NCI-H2171 (cell line): ENCODE measurements around the gene ENKUR.
A peak's percentile ranks its signal among the peaks of the same experiment; 100 is the strongest.

ENCODE experiments used
- DNase-seq: peaks from one replicate; lab custom pipeline; 2025; lab: John Stamatoyannopoulos, UW

The ENKUR gene

DNA sequence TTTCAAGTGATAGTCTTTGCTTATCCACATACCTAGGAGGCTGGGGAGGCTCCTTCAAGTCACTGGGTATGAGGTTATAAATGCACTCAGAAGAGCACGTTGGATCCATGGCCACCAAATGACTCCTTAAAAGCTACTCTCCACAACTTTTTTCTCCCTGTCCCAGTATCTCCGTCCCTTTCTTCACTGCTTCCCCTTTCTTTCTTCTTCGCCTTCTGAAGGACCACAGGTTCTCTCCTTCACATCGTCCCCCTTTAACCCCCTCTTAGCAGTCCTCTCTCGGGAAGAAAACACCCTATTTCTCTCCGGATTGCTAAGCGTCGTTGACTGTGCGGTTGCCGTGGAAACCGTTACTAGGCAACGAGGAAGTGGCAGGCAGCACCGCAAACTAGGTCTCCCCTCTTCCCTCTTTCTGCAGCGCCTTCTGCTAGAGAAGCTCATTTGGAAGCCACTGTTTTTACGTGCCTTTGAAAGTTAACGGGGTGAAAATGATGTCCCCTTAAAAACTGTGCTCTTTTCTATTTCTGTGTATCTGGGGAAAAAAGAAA, at the start of gene ENKUR:
Gene ENKUR, minus strand, starts transcription at position 331 of the 548 bp plus-strand sequence. Its CDS starts 222 bp downstream, at position 109.
- peak; percentile 50 for DNase-seq

GRCh38 chr10:25064401-25064800, 48.4 kb upstream of the ENKUR start:
- no peak for DNase-seq

GRCh38 chr10:25063644-25064043, 47.7 kb upstream of the ENKUR start:
- DNase-seq: no peak

- no peak for DNase-seq
Observed at GRCh38 chr10:25063157-25063556, 47.2 kb upstream of the ENKUR start.

DNA sequence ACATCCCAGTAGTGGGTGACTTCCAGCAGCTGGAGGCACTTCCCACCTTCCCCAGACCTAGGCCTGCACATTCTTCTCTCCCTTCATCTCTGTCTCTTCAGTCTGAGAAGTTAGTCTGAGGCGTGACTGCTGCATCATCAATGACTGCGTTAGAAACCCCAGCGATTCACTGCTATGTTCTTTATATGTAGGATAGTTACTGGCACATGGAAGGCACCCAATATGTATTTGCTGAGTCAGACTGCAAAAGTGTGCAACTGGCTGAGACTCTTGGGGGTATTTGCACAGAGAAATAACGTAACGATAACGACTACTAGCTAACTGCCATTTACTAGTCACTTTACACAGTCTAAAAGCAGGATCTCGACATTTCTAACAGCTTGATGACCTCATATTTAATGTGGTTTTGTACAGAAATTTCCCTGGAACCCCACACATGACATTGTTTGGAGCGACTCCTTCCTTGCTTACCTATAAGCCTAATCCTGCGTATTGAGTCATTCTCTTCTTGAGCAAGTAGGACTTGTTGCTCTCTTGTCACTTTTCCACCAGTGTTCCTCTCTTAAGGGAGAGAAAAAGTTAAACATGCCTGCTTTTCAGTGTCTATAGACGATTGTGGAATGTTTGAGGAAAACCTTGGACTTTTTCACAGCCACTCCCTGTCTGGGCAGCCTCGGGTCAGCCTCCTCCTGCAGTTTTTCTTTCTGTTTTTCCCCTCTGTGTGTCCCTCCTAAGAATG, 45.9 kb upstream of the ENKUR start:
- DNase-seq: no peak

DNA sequence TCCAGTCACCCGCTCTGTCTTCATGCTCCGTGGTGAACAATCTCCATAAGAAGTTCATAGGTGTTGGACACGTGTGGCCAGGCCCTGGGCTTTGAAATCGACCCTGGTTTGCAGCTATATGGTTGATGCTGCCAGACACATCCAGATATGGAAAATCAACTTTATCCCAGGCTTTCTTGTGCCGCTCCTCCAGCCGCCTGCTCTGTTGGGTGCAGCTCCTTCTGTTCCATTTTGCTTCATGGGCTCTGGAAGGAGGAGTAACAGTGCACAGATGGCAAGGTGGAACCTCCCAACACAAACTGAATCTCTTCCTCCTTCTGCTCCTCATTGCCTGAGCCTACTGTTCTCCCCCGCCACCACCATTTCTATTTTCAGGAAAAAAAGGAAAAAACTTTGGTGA, 45.2 kb upstream of the ENKUR start:
- no peak for DNase-seq

GRCh38 chr10:25059990-25060389, 44.0 kb upstream of the ENKUR start:
- DNase-seq: no peak

GRCh38 chr10:25057886-25058285, 41.9 kb upstream of the ENKUR start:
- DNase-seq: no peak

DNA sequence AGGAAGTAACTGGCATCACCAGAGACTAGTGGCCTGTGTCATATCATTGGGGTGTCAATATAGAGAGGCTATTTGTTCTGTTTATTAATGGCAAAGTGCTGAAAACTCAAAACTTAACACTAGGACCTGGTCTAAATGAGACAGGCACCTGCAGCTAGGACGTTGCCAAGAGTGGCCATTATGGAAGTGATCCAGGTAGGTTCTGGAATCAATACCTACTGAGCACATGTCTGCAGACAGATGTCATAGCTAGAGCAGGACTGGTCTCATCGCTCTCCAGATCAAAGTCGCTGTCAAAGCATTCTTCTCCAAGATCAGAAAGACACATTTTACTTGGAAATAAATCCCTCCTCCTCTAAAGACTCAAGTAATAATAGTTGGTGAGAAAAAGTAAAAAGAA, 40.8 kb upstream of the ENKUR start:
- no peak for DNase-seq

DNA sequence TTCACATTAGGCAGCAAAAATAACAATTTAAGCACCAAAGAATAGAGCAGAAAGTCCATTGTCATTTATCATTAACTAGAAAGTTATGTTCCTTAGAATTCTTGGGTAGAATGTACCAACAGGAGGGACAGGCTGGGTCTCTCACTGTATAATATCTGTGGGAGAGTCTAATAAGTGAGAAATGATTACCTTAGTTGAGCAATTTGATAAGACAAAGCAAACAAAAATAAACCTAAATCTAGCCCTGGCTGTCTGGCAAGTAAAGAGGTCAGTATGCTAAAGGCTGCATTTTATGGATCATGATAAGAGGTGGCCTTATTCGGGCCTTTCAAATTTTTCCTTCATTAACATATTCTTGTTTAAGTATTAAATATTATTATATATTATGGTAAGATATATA, 36.1 kb upstream of the ENKUR start:
- no peak for DNase-seq

- no peak for DNase-seq
Observed at GRCh38 chr10:25050402-25050801, 34.4 kb upstream of the ENKUR start.

DNA sequence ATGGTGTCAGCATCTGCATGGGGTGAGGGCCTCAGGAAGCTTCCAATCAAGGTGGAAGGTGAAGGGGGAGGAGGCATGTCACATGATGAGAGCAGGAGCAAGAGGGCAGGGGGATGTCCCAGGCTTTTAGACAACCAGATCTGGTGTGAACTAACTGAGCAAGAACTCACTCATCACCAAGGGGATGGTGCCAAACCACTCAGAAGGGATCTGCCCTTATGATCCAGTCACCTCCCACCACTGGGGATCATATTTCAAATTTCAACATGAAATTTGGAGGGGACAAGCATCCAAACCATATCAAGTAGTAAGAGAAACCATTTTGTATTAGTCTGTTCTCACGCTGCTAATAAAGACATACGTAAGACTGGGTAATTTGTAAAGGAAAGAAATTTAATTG, 34.0 kb upstream of the ENKUR start:
- DNase-seq: no peak

DNA sequence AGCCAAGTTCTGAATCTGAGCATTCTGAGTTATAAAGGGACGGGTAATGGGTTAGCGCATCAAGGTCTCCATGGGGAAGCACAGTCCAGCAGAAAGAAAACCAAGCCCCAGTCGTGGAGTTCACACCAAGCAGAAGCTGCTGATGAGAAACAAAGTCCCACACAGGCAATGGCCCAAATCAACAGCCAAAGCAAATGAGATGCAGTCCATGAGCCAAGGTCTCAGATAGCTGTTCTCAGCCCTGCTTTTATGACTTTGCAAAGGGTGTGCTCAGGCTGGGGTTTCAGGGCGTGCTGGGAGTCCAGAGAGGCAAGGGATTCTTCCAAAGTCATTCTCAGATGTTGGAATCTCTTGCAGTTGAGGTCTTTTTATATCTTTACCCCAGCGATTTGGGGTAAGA, 32.5 kb upstream of the ENKUR start:
- DNase-seq: no peak

- no peak for DNase-seq
Observed at GRCh38 chr10:25047591-25048301, 31.8 kb upstream of the ENKUR start.

DNA sequence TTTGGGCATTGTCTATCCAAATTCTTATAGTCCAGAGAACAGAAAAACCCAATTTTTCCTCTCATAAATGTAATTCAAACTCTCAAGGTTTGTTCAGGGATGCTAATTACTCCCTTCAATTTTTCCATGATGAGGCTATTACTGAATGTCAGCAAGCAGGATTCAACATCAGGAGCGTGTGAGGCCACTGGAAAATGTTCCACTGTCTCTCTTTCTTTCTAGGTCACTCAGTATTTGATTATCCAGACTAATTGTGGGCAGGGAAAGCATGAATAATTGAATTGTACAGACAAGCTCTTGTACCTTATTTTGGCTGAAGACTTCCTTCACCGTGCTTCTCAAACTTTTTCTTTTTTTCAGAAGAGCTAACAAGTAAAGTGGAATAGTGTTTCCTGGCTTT, 31.1 kb upstream of the ENKUR start:
- no peak for DNase-seq

DNA sequence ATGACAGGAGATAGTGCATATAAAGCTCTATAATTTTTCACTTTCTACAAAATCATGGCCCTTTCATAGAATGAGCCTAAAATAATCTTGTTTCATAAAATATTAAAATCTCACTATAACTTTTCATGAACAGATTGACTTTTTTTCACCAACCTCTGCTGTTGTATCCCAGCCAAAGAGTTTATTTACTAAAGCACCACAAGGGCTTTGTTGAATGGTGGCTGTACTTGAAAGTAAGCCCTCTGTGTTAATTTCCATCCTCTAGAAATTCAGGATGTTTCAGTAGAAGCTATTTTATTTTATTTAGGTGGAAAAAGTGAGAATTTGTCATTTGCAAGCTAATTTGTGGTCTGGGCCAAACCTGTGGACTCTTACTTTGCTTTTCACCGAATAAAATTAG, 30.7 kb upstream of the ENKUR start:
- no peak for DNase-seq

DNA sequence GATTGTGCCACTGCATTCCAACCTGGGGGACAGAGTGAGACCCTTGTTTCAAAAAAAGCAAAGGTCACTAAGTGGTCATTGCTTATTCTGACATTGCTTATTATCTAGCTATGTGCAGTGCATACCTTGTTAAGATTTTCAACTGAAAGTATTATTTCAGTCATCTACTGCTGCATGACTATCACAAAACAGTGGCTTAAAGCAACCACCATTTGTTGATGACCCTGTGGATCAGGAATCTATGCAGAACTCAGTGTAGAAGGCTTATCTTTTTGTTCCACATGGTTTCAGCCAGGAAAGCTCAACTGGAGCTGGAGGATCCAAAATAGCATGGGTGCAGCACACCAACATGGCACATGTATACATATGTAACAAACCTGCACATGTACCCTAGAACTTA, 23.6 kb upstream of the ENKUR start:
- no peak for DNase-seq

DNA sequence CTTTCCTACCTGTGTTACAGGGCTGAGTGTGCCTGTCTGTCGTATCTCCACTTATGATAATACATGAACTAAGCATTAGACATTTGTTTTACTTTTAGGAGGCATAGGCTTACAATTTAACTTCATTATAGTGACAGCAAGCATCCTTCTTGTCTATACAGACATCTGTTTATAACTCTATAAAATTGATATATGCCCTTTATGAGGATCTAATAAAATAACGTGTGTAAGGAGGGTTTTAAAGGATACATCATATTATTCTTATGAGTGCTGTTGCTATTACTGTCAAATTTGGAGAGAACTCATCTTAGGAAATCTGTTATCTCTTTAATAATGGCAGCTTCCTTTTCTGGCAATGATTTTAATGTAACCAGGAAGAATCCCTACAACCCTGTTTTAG, 22.4 kb upstream of the ENKUR start:
- no peak for DNase-seq

DNA sequence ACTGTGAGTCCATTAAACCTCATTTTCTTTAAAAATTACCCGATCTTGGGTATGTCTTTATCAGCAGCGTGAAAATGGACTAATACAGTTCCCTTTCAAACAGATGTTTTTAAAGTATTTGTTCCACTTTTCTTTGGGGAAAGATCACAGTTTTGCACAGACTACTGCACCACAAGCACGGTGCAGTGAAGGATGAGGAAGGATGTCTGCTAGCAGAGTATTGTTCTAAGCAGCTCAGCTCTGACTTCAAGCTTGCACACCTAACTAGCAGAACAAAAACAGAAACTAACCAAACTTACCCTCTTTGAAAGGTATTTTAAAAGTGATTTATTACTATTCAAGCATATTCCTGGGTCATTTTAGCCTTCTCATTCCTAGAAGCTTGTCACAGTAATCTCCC, 20.4 kb upstream of the ENKUR start:
- DNase-seq: no peak

GRCh38 chr10:25029519-25029918, 13.6 kb upstream of the ENKUR start:
- no peak for DNase-seq

DNA sequence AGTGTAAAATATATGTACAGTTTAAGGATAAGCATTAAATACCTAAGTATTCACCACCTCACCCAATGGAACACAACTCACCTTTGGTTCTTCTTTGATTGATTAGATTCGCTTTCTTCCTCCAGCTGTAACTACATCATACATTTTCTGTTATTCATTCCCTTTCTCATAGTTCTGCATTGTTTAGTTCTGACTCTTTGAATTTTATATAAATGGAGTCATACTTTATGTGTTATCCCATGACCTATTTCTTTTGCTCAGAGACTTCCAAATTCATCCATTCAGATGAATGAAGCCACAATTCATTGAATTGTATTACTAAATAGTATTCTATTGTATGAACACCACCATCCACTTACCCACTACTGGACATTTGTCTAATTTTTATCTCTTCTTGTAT, 12.8 kb upstream of the ENKUR start:
- no peak for DNase-seq

DNA sequence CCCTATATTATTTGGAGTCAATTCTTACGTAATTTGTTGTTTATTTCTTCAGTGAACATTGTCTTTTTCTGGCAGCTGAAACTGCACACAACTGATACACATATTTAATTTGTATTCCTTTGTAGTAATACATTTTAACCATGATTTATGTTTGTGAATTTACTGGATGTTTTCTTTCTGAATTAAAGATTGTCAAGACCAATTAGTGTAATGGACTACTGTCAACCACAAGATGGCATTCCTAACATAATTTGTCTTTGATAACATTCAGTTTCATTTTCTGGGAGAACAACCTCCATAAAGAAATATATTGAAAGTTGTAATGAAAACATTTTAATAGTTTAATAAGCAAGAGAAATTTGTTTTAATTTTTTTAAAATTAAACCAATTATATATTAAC, 10.5 kb upstream of the ENKUR start:
- DNase-seq: no peak

DNA sequence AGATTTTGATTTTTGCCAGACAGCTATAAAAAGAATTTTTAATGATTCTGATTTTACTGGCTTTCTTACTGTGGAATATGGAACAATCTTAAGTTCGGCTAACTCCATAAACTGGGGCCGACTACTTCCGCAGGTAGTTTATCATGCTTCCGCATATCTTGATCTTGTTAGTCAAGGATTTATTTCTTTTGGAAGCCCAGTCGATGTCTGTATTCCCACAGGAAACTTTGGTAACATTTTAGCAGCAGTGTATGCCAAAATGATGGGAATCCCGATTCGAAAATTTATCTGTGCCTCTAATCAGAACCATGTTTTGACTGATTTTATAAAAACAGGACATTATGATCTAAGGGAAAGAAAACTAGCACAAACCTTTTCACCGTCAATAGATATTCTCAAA, 8.6 kb upstream of the ENKUR start:
- DNase-seq: no peak

DNA sequence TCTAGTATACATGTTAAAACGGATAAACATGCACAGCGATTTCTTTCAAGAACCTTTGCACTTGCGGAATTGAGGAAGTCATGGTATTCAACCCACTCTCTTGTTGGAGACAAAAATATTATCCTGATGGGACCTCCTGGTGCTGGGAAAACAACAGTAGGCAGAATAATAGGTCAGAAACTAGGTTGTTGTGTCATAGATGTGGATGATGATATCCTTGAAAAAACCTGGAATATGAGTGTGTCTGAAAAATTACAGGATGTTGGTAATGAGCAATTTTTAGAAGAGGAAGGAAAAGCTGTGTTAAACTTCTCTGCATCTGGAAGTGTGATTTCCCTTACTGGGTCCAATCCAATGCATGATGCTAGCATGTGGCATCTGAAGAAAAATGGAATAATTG, 7.3 kb upstream of the ENKUR start:
- no peak for DNase-seq
